Astrocyte (in vitro differentiated cells and primary cell): Measurements from ENCODE around the gene ZBTB37. TPM values are rescaled to one million over a fixed set of nuclear protein-coding genes. Genes with fewer than 3 reads are reported as not detected.

ENCODE experiments used
- DNase-seq: peaks from one replicate; pipeline ENCODE4 v3.0.0-alpha.2; 2010; ENCODE audit warnings: low read depth
- FAIRE-seq: peaks from 2 replicates; lab custom pipeline; 2011; peaks lifted over from hg19 to GRCh38; lab: Jason Lieb, UNC
- H2AFZ ChIP-seq: 2 replicates; pipeline ENCODE4 v1.6.0; 2012; ENCODE audit warnings: low read depth, low read length, inconsistent platforms
- H3K27ac ChIP-seq: 2 replicates; pipeline ENCODE4 v1.5.1; 2011; ENCODE audit warnings: low read depth, low read length, inconsistent platforms
- H3K27me3 ChIP-seq: 2 replicates; pipeline ENCODE4 v1.6.0; 2011; ENCODE audit warnings: low read length, inconsistent platforms; ENCODE audit not compliant: insufficient read depth
- H3K36me3 ChIP-seq: 2 replicates; pipeline ENCODE4 v1.5.1; 2011; ENCODE audit warnings: low read length, inconsistent platforms; ENCODE audit not compliant: insufficient read depth
- H3K4me1 ChIP-seq: 2 replicates; pipeline ENCODE4 v1.5.1; 2011; ENCODE audit warnings: low read length, inconsistent platforms; ENCODE audit not compliant: insufficient read depth
- H3K4me2 ChIP-seq: 2 replicates; pipeline ENCODE4 v1.6.0; 2012; ENCODE audit warnings: low read length, inconsistent platforms
- H3K4me3 ChIP-seq: 2 replicates; pipeline ENCODE4 v1.5.1; 2011; ENCODE audit warnings: low read depth, mild to moderate bottlenecking, low read length, inconsistent platforms; ENCODE audit not compliant: insufficient read depth
- H3K79me2 ChIP-seq: 2 replicates; pipeline ENCODE4 v1.6.0; 2012; ENCODE audit warnings: mild to moderate bottlenecking, low read length, inconsistent platforms; ENCODE audit not compliant: insufficient read depth
- H3K9ac ChIP-seq: 2 replicates; pipeline ENCODE4 v1.6.0; 2012; ENCODE audit warnings: mild to moderate bottlenecking, low read length, inconsistent platforms
- H3K9me3 ChIP-seq: 2 replicates; pipeline ENCODE4 v1.5.1; 2012; ENCODE audit warnings: low read depth, mild to moderate bottlenecking, low read length, inconsistent platforms; ENCODE audit not compliant: insufficient read depth
- H4K20me1 ChIP-seq: 2 replicates; pipeline ENCODE4 v1.6.0; 2012; ENCODE audit warnings: low read length, inconsistent platforms; ENCODE audit not compliant: insufficient read depth
- H3K27ac Mint-ChIP-seq: one replicate; pipeline ENCODE4 v1.8.0; 2021; ENCODE audit warnings: mild to moderate bottlenecking, mixed read lengths; ENCODE audit not compliant: unreplicated experiment
- H3K27me3 Mint-ChIP-seq: one replicate; pipeline ENCODE4 v1.8.0; 2021; ENCODE audit warnings: low read depth, mixed read lengths; ENCODE audit not compliant: unreplicated experiment
- H3K36me3 Mint-ChIP-seq: one replicate; pipeline ENCODE4 v1.8.0; 2021; ENCODE audit warnings: low read depth, mixed read lengths; ENCODE audit not compliant: unreplicated experiment
- H3K4me1 Mint-ChIP-seq: one replicate; pipeline ENCODE4 v1.8.0; 2021; ENCODE audit warnings: low read depth, mixed read lengths; ENCODE audit not compliant: unreplicated experiment
- H3K4me3 Mint-ChIP-seq: one replicate; pipeline ENCODE4 v1.8.0; 2021; ENCODE audit warnings: mild to moderate bottlenecking, moderate library complexity, mixed read lengths; ENCODE audit not compliant: unreplicated experiment
- H3K9me3 Mint-ChIP-seq: one replicate; pipeline ENCODE4 v1.8.0; 2021; ENCODE audit warnings: mild to moderate bottlenecking, mixed read lengths; ENCODE audit not compliant: unreplicated experiment
- CTCF ChIP-seq: IDR thresholded peaks from 2 replicates; pipeline ENCODE4 v1.5.1; 2011; ENCODE audit warnings: low read depth, mild to moderate bottlenecking, inconsistent platforms, low read length, moderate library complexity; ENCODE audit not compliant: insufficient read depth
- EZH2 ChIP-seq: IDR thresholded peaks from 2 replicates; pipeline ENCODE4 v1.6.1; 2012; ENCODE audit warnings: mild to moderate bottlenecking, low read length, inconsistent platforms; ENCODE audit not compliant: insufficient read depth
- total RNA-seq: library from RNA; stranded (reverse); gene quantifications from 2 replicates; pipeline ENCODE4 v1.2.1, GENCODE V29; 2021

ZBTB37 gene
- total RNA-seq, 1 donor from 2014 or later = 10.7 TPM

DNA sequence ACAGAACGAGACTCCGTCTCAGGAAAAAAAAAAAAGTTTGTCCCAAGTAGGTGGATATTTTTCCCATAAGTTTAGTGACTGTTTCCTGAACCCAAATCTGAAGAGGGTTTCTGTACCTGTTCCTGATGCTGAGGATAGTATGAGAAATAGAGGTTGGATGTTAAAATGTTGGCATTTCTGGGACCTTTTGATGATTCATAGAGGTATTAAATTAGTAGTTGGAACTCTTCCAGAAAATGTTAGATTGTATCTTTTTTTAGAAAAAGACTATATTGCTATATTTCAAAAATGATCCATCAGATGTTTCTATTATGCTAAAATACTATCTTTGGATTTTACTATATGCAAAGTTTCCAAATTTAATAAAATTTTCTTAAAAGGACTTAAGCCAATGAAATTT, 40.6 kb upstream of the ZBTB37 start:
- no peak overlapping the region for H3K4me3 Mint-ChIP-seq
- H3K4me3 ChIP-seq = no peak overlapping the region
- H4K20me1 ChIP-seq = no peaks in the 10 kb centered on the region
- no peak for FAIRE-seq
- no peak for DNase-seq
- no peak overlapping the region for H3K27ac ChIP-seq
- no peaks in the 10 kb centered on the region for H3K27me3 Mint-ChIP-seq
- no peaks in the 10 kb centered on the region for H3K9me3 ChIP-seq
- no peaks in the 10 kb centered on the region for H3K9me3 Mint-ChIP-seq
- no peak overlapping the region for H3K27ac Mint-ChIP-seq
- peaks cover 3% of the 10 kb centered on the region for H3K36me3 ChIP-seq
- no peaks in the 10 kb centered on the region for H3K4me1 ChIP-seq
- H3K9ac ChIP-seq = no peak overlapping the region
- H3K79me2 ChIP-seq = peaks cover 15% of the 10 kb centered on the region
- no peak overlapping the region for H2AFZ ChIP-seq
- no peaks in the 10 kb centered on the region for H3K27me3 ChIP-seq
- H3K4me2 ChIP-seq = peak overlapping the region; percentile 25
- H3K4me1 Mint-ChIP-seq = peaks cover 9% of the 10 kb centered on the region
- H3K36me3 Mint-ChIP-seq = peaks cover 3% of the 10 kb centered on the region
- TF ChIP-seq CTCF (no peak), EZH2 (no peak)

GRCh38 chr1:173832748-173833147, 35.4 kb upstream of the ZBTB37 start:
- no peaks in the 10 kb centered on the region for H3K27me3 ChIP-seq
- no peak overlapping the region for H2AFZ ChIP-seq
- no peak overlapping the region for H3K27ac ChIP-seq
- no peaks in the 10 kb centered on the region for H3K9me3 ChIP-seq
- H3K9ac ChIP-seq = no peak overlapping the region
- no peak overlapping the region for H3K4me2 ChIP-seq
- no peak for DNase-seq
- Mint-ChIP-seq H3K36me3 (peaks cover 8% of the 10 kb centered on the region), H3K9me3 (no peaks in the 10 kb centered on the region), H3K4me1 (no peaks in the 10 kb centered on the region), H3K27ac (no peak overlapping the region), H3K4me3 (no peak overlapping the region), H3K27me3 (no peaks in the 10 kb centered on the region)
- TF ChIP-seq CTCF = no peak
- no peak for TF ChIP-seq EZH2
- H3K4me3 ChIP-seq = no peak overlapping the region
- no peaks in the 10 kb centered on the region for H3K4me1 ChIP-seq
- H3K79me2 ChIP-seq = no peaks in the 10 kb centered on the region
- H4K20me1 ChIP-seq = no peaks in the 10 kb centered on the region
- H3K36me3 ChIP-seq = peaks cover 3% of the 10 kb centered on the region
- FAIRE-seq = no peak

GRCh38 chr1:173852105-173852504, 16.1 kb upstream of the ZBTB37 start:
- Mint-ChIP-seq H3K4me1 (peaks cover 19% of the 10 kb centered on the region), H3K27ac (no peak overlapping the region), H3K27me3 (no peaks in the 10 kb centered on the region), H3K4me3 (no peak overlapping the region), H3K36me3 (peaks cover 8% of the 10 kb centered on the region), H3K9me3 (no peaks in the 10 kb centered on the region)
- Histone ChIP-seq H3K9me3 (no peaks in the 10 kb centered on the region), H3K27ac (no peak overlapping the region), H2AFZ (no peak overlapping the region), H3K9ac (no peak overlapping the region), H4K20me1 (peaks cover 3% of the 10 kb centered on the region), H3K4me2 (no peak overlapping the region), H3K4me3 (no peak overlapping the region), H3K27me3 (no peaks in the 10 kb centered on the region), H3K79me2 (no peaks in the 10 kb centered on the region), H3K4me1 (peaks cover 12% of the 10 kb centered on the region), H3K36me3 (peaks cover 13% of the 10 kb centered on the region)
- DNase-seq (no peak), FAIRE-seq (no peak)
- no peak for TF ChIP-seq CTCF
- TF ChIP-seq EZH2 = no peak
